Parathyroid adenoma (tissue), 2 donors: ENCODE measurements around the gene CTNND1.

Source experiments
- H2AFZ ChIP-seq: fragments of 300-600 bp; sonication (generic); one replicate; pipeline ENCODE4 v1.7.0; 2017; ENCODE audit warnings: antibody characterized with exemption, mild to moderate bottlenecking
- H3K27ac ChIP-seq: fragments of 300-600 bp; sonication (generic); one replicate; pipeline ENCODE4 v1.7.0; 2017
- H3K27me3 ChIP-seq: fragments of 300-600 bp; sonication (generic); one replicate; pipeline ENCODE4 v1.7.0; 2017; ENCODE audit warnings: low read length; ENCODE audit not compliant: control insufficient read depth, insufficient read depth
- H3K36me3 ChIP-seq: fragments of 300-600 bp; sonication (generic); one replicate; pipeline ENCODE4 v1.7.0; 2017; ENCODE audit warnings: low read length; ENCODE audit not compliant: control insufficient read depth, insufficient read depth
- H3K4me1 ChIP-seq: fragments of 300-600 bp; sonication (generic); one replicate; pipeline ENCODE4 v1.7.0; 2017; ENCODE audit warnings: control low read depth
- H3K4me2 ChIP-seq: fragments of 300-600 bp; sonication (generic); one replicate; pipeline ENCODE4 v1.7.0; 2017; ENCODE audit warnings: low read length
- H3K4me3 ChIP-seq: fragments of 300-600 bp; sonication (generic); one replicate; pipeline ENCODE4 v1.7.0; 2017; ENCODE audit warnings: low read depth, low read length
- H3K79me2 ChIP-seq: fragments of 300-600 bp; sonication (generic); one replicate; pipeline ENCODE4 v1.7.0; 2017; ENCODE audit warnings: control low read depth
- H3K9ac ChIP-seq: fragments of 300-600 bp; sonication (generic); one replicate; pipeline ENCODE4 v1.7.0; 2017; ENCODE audit warnings: mild to moderate bottlenecking
- H3K9me3 ChIP-seq: fragments of 300-600 bp; sonication (generic); one replicate; pipeline ENCODE4 v1.7.0; 2017; ENCODE audit warnings: low read length; ENCODE audit not compliant: control insufficient read depth
- TF ChIP-seq, protein P1 (sequence below): fragments of 300-600 bp; sonication (generic); IDR thresholded peaks from one replicate; pipeline ENCODE4 v1.7.0; 2017; ENCODE audit warnings: antibody characterized with exemption, mild to moderate bottlenecking
- donor health status: primary hyperparathyroidism.

The CTNND1 gene

DNA sequence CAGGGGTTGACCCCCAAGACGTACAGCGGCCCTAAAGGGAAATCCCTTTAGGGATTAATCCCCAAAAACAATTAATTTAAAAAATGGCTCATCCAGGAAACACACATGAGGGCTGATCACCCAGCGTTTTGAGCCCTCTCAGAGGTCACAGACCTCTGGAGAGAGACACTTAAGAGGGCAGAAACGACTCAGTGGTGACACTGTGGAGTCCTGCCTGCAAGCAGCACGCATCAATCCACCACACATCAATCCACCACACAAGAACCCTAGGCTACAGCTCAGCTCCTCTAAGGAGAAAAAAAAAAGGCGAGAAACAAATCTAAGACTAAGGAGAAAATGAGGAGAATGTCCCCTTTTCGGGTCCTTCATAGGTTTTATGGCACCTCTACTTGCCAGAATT is 32.8 kb upstream of the CTNND1 start:
- no peak overlapping the region for H3K4me3 ChIP-seq
- H3K9ac ChIP-seq, result no peak overlapping the region
- H3K27me3 ChIP-seq, result no peaks in the 10 kb centered on the region
- H3K27ac ChIP-seq, result no peak overlapping the region
- no peaks in the 10 kb centered on the region for H3K4me1 ChIP-seq
- no peak overlapping the region for H3K4me2 ChIP-seq
- H2AFZ ChIP-seq, result no peak overlapping the region
- H3K79me2 ChIP-seq, result peaks cover 22% of the 10 kb centered on the region
- H3K36me3 ChIP-seq, result no peaks in the 10 kb centered on the region
- no peaks in the 10 kb centered on the region for H3K9me3 ChIP-seq
- TF ChIP-seq, protein P1, sequence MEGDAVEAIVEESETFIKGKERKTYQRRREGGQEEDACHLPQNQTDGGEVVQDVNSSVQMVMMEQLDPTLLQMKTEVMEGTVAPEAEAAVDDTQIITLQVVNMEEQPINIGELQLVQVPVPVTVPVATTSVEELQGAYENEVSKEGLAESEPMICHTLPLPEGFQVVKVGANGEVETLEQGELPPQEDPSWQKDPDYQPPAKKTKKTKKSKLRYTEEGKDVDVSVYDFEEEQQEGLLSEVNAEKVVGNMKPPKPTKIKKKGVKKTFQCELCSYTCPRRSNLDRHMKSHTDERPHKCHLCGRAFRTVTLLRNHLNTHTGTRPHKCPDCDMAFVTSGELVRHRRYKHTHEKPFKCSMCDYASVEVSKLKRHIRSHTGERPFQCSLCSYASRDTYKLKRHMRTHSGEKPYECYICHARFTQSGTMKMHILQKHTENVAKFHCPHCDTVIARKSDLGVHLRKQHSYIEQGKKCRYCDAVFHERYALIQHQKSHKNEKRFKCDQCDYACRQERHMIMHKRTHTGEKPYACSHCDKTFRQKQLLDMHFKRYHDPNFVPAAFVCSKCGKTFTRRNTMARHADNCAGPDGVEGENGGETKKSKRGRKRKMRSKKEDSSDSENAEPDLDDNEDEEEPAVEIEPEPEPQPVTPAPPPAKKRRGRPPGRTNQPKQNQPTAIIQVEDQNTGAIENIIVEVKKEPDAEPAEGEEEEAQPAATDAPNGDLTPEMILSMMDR, result no peak

GRCh38 chr11:57729479-57729878 is 32.1 kb upstream of the CTNND1 start:
- no peak overlapping the region for H3K4me3 ChIP-seq
- H3K27me3 ChIP-seq, result no peaks in the 10 kb centered on the region
- H3K4me2 ChIP-seq, result no peak overlapping the region
- H3K9ac ChIP-seq, result no peak overlapping the region
- TF ChIP-seq, protein P1, result no peak
- no peak overlapping the region for H2AFZ ChIP-seq
- H3K9me3 ChIP-seq, result no peaks in the 10 kb centered on the region
- H3K36me3 ChIP-seq, result no peaks in the 10 kb centered on the region
- H3K27ac ChIP-seq, result no peak overlapping the region
- H3K4me1 ChIP-seq, result no peaks in the 10 kb centered on the region
- peaks cover 23% of the 10 kb centered on the region for H3K79me2 ChIP-seq

GRCh38 chr11:57732661-57733060 is 28.9 kb upstream of the CTNND1 start:
- Histone ChIP-seq H3K79me2 (peaks cover 23% of the 10 kb centered on the region), H3K4me1 (no peaks in the 10 kb centered on the region), H3K27me3 (no peaks in the 10 kb centered on the region), H3K9ac (no peak overlapping the region), H3K4me2 (no peak overlapping the region), H3K4me3 (no peak overlapping the region), H2AFZ (no peak overlapping the region), H3K27ac (no peak overlapping the region), H3K36me3 (no peaks in the 10 kb centered on the region), H3K9me3 (no peaks in the 10 kb centered on the region)
- TF ChIP-seq, protein P1, result no peak

DNA sequence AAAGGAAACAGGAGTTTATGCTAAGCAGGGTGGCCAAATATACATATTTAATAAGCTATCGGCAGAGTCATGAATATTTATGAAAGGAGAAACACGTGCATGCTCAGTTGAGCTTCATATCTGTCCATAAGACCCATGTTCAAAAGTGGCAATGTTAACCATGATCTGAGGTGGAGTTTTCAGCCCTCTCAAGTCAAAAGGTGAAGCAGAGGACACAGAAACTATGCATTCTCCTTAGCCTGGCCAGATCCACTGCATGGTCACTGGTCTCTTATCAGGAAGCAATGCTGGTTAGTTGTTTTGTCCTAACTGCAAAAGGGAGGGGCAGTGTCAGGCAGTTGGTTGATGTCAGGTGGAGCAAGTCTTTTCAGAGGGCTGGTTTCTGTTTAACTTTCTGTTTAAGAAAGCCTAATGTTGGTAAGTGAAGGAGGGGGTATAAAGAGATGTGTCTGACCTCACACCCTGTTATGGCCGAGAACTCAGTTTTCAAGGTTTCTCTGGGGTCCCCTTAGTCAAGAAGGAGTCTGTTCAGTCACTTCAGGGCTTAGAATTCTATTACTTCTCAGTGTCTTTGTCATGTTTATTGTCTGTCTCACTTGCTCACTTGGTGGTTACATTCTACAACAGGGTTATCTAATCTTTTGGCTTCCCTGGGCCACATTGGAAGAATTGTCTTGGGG is 25.8 kb upstream of the CTNND1 start:
- Histone ChIP-seq H3K27me3 (no peaks in the 10 kb centered on the region), H3K27ac (no peak overlapping the region), H3K9ac (no peak overlapping the region), H3K79me2 (peaks cover 16% of the 10 kb centered on the region), H3K4me3 (no peak overlapping the region), H3K36me3 (no peaks in the 10 kb centered on the region), H3K4me2 (no peak overlapping the region), H3K9me3 (no peaks in the 10 kb centered on the region), H3K4me1 (no peaks in the 10 kb centered on the region), H2AFZ (no peak overlapping the region)
- TF ChIP-seq, protein P1, result no peak
